ENCODE measurements around the gene BMP10. TPM values are rescaled to one million over a fixed set of nuclear protein-coding genes. Genes with fewer than 3 reads are reported as not detected.
A peak's percentile ranks its signal among the peaks of the same experiment; 100 is the strongest.

Gene BMP10
- total and polyA plus RNA-seq, 8 donors, result not detected

- no peak overlapping the region for H3K4me3 ChIP-seq
- H3K9me3 ChIP-seq, result no peaks in the 10 kb centered on the region
- intact Hi-C loops (cut with DNase I), result no loop called here
- no peak for ATAC-seq
- TF ChIP-seq CTCF (IDR thresholded peaks at IDR 0.05), result no peak
- H3K36me3 ChIP-seq, result no peaks in the 10 kb centered on the region
- no peaks in the 10 kb centered on the region for H3K27me3 ChIP-seq
- DNase-seq, result no peak
- no peak overlapping the region for H3K27ac ChIP-seq
- peaks cover 0 to 3% of the 10 kb centered on the region in 2 donors for H3K4me1 ChIP-seq
Observed at GRCh38 chr2:68847751-68848150, 23.4 kb downstream of the BMP10 start.

- H3K36me3 ChIP-seq, result no peaks in the 10 kb centered on the region
- H3K4me1 ChIP-seq, result peaks cover 0 to 3% of the 10 kb centered on the region in 2 donors
- H3K4me3 ChIP-seq, result no peak overlapping the region
- ATAC-seq (no peak), DNase-seq (peak in 2 of 4 donors; percentile 53 to 67)
- no peaks in the 10 kb centered on the region for H3K9me3 ChIP-seq
- no peak for TF ChIP-seq CTCF (IDR thresholded peaks at IDR 0.05)
- no peak overlapping the region for H3K27ac ChIP-seq
- H3K27me3 ChIP-seq, result no peaks in the 10 kb centered on the region
- intact Hi-C loops (cut with DNase I), result no loop called here
Observed at GRCh38 chr2:68846091-68846490, 25.1 kb downstream of the BMP10 start.

- Histone ChIP-seq H3K4me1 (no peaks in the 10 kb centered on the region), H3K27me3 (no peaks in the 10 kb centered on the region), H3K27ac (no peak overlapping the region), H3K4me3 (no peak overlapping the region), H3K36me3 (no peaks in the 10 kb centered on the region), H3K9me3 (no peaks in the 10 kb centered on the region)
- intact Hi-C loops (cut with DNase I), result no loop called here
- no peak for ATAC-seq
- TF ChIP-seq CTCF (IDR thresholded peaks at IDR 0.05), result no peak
- DNase-seq, result no peak
Observed at GRCh38 chr2:68845043-68845442, 26.2 kb downstream of the BMP10 start.

GRCh38 chr2:68839260-68839833 is 31.9 kb downstream of the BMP10 start:
- no peak overlapping the region for H3K27ac ChIP-seq
- no peaks in the 10 kb centered on the region for H3K9me3 ChIP-seq
- DNase-seq (no peak), ATAC-seq (peak; percentile 39)
- peaks cover 0 to 35% of the 10 kb centered on the region in 2 donors for H3K4me1 ChIP-seq
- TF ChIP-seq CTCF (IDR thresholded peaks at IDR 0.05), result peak; percentile 47 to 62
- no peak overlapping the region for H3K4me3 ChIP-seq
- H3K36me3 ChIP-seq, result no peaks in the 10 kb centered on the region
- H3K27me3 ChIP-seq, result no peaks in the 10 kb centered on the region
- intact Hi-C loops (cut with DNase I), result loop anchor here in 1 of 2 donors (5.0 to 10.0 kb wide), 2 partner anchors 73 to 85 kb away; no protein-coding TSS in a partner anchor

- ATAC-seq (no peak), DNase-seq (no peak)
- H3K36me3 ChIP-seq, result no peaks in the 10 kb centered on the region
- no peak overlapping the region for H3K4me3 ChIP-seq
- no peaks in the 10 kb centered on the region for H3K27me3 ChIP-seq
- H3K9me3 ChIP-seq, result no peaks in the 10 kb centered on the region
- TF ChIP-seq CTCF (IDR thresholded peaks at IDR 0.05), result no peak
- peaks cover 0 to 41% of the 10 kb centered on the region in 2 donors for H3K4me1 ChIP-seq
- intact Hi-C loops (cut with DNase I), result loop anchor here in 1 of 2 donors (5.0 to 10.0 kb wide), 2 partner anchors 74 to 84 kb away; no protein-coding TSS in a partner anchor
- no peak overlapping the region for H3K27ac ChIP-seq
Observed at GRCh38 chr2:68838641-68839040, 32.6 kb downstream of the BMP10 start.

All from left lung (tissue), 10 donors.